NB4 (cell line): ENCODE measurements around the gene ALOX15B.
"Not testable (repeated sequence)": the region's sequence is repeated elsewhere in the genome, so short reads cannot be mapped to it uniquely, and the experiment has no call there.

Experiments
- DNase-seq: peaks from one replicate; pipeline ENCODE4 v3.0.0; 2010; ENCODE audit warnings: low read depth
- H3K4me3 ChIP-seq: one replicate; pipeline ENCODE4 v1.5.1; 2011; ENCODE audit warnings: mild to moderate bottlenecking, low read depth, low read length, moderate library complexity
- CTCF ChIP-seq: IDR thresholded peaks from one replicate; pipeline ENCODE4 v1.5.1; 2012; ENCODE audit warnings: low read depth, low read length
- MYC ChIP-seq: IDR thresholded peaks from 2 replicates; pipeline ENCODE4 v1.6.1; 2011; ENCODE audit warnings: low read depth, low read length
- POLR2A ChIP-seq: IDR thresholded peaks from 2 replicates; pipeline ENCODE4 v1.6.1; 2011; ENCODE audit warnings: mild to moderate bottlenecking; ENCODE audit not compliant: insufficient read length; ENCODE audit errors: extremely low read depth
- TF ChIP-seq, protein P1 (sequence below): IDR thresholded peaks from 2 replicates; pipeline ENCODE4 v1.6.1; 2011; ENCODE audit warnings: low read depth, low read length

Gene ALOX15B

GRCh38 chr17:8075574-8076342, 36.9 kb downstream of the ALOX15B start:
- no peak for DNase-seq
- TF ChIP-seq MYC (no peak), POLR2A (no peak), CTCF (no peak)
- TF ChIP-seq, protein P1, sequence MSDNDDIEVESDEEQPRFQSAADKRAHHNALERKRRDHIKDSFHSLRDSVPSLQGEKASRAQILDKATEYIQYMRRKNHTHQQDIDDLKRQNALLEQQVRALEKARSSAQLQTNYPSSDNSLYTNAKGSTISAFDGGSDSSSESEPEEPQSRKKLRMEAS: no peak
- H3K4me3 ChIP-seq: no peak overlapping the region

- TF ChIP-seq CTCF: no peak
- TF ChIP-seq MYC: no peak
- no peak for TF ChIP-seq POLR2A
- TF ChIP-seq, protein P1: no peak
- no peak for DNase-seq
- H3K4me3 ChIP-seq: no peak overlapping the region
These were observed 37.8 kb downstream of the ALOX15B start for GRCh38 chr17:8076502-8077266.

GRCh38 chr17:8077939-8078338, 39.1 kb downstream of the ALOX15B start:
- H3K4me3 ChIP-seq, DNase-seq: not testable (repeated sequence)

DNA sequence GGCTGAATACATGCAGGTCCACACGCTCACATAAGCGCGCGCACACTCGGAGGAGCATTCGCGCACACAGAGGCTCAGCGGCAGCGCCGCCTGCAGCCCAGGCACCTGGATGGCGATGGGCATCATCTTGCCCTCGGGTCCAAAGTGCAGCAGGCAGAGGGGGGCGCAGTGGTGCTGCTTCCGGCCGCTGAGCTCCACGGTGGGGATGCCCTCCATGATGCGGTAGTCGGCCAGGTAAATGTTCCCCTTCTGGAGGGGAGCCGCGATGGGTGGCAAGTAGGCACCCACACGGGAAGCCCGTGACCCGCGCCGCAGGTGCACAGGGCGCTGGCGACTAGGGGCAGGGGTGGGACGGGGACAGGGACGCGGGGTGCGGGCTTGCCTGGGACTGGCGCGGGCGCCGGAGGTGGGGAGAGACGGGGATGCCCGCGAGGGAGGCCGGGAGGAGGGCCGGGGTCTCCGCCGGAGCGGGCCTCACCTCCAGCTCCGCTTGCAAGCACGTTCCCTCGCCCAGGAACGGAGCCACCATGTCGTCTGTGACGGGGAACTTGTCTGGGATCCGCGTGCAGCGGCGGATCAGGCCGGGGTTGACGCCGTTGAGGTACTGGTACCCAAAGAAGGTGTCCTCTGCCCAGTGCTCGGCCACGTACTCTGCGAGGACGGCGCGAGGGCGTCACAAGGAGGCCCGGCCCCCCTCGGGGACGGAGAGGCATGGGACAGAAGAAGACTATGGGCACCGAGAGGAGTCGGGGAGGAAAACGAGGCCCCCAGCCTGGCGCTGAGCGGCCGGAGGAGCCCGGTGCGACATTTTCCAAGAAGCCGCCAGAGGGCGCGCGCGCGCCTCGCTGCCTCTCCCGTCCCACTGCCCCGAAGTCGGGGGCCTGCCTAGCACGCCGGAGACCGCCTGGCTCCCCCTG, 40.7 kb downstream of the ALOX15B start:
- H3K4me3 ChIP-seq: no peak overlapping the region
- DNase-seq: peak; percentile 65
- TF ChIP-seq CTCF (peak; percentile 65), MYC (no peak)

DNA sequence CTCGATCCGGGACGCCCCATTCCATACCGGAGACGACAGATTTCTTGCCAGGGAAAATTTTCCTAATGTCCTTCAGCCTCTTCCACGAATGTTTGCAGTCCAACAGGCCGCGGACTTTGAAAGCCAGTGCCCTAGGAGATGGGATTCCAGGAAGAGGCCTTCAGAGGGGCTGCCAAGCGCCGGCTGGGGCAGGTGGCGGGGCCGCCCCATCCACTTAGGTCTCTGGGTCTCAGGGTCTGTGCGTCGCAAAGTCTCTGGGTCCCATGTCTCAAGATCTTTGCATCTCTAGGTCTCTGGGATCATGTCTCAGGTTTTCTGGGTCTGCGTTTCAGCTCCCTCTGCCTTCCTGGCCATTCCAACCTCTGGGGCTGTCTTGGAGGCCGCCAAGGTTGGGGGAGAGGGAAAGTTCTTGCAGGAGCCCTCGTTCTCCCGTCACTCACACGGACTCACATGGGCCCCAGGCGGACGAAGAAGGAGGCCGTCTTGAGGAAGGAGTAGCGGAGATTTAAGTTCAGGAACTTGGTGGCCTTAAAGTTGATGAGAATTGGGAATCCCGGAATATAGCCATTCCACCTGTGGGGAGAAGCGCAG, 41.4 kb downstream of the ALOX15B start:
- no peak for DNase-seq
- no peak overlapping the region for H3K4me3 ChIP-seq
- TF ChIP-seq MYC: no peak
- no peak for TF ChIP-seq POLR2A
- no peak for TF ChIP-seq CTCF
- TF ChIP-seq, protein P1: no peak

- DNase-seq: no peak
- no peak overlapping the region for H3K4me3 ChIP-seq
These were observed 42.0 kb downstream of the ALOX15B start for GRCh38 chr17:8080799-8081219.

More at GRCh38 chr17:8080799-8081219, 42.0 kb downstream of the ALOX15B start:
- TF ChIP-seq CTCF (no peak), MYC (no peak), POLR2A (no peak)
- TF ChIP-seq, protein P1: no peak
